Stimulated activated naive CD8-positive, alpha-beta T cell treated with anti-CD3 and anti-CD28 coated beads, Interleukin-15, amount 100 ng/mL, for 72 hours (primary cell): ENCODE measurements around the gene CGB7.
A peak's percentile ranks its signal among the peaks of the same experiment; 100 is the strongest.

Source experiments
- ATAC-seq: fragments of 150-1000 bp; cut with Tn5 transposase; 2 replicates; pipeline ENCODE4 v1.10.0; 2021; ENCODE audit warnings: mild to moderate bottlenecking, moderate library complexity
- DNase-seq, 2 donors: peaks; one replicate each; pipeline ENCODE4 v3.0.0; 2021 to 2022
- H3K27ac Mint-ChIP-seq, 2 donors: one replicate each; pipeline ENCODE4 v1.8.0; 2022; ENCODE audit warnings: mild to moderate bottlenecking in 2 of 2, mixed read lengths in 2 of 2, moderate library complexity in 2 of 2
- H3K27me3 Mint-ChIP-seq: one replicate; pipeline ENCODE4 v1.8.0; 2022; ENCODE audit warnings: mixed read lengths
- H3K4me1 Mint-ChIP-seq: one replicate; pipeline ENCODE4 v1.8.0; 2022; ENCODE audit warnings: mild to moderate bottlenecking, mixed read lengths
- H3K4me3 Mint-ChIP-seq, 2 donors: one replicate each; pipeline ENCODE4 v1.8.0; 2022; ENCODE audit warnings: mild to moderate bottlenecking in 2 of 2, mixed read lengths in 2 of 2, moderate library complexity in 1 of 2
- H3K9me3 Mint-ChIP-seq, 2 donors: one replicate each; pipeline ENCODE4 v1.8.0; 2022; ENCODE audit warnings: mixed read lengths in 2 of 2

The CGB7 gene

GRCh38 chr19:49017041-49017665 lies 40.4 kb downstream of the CGB7 start, which contains the start of gene LHB:
LHB (minus strand) TSS chr19:49017091; CDS start chr19:49017081, 10 bp downstream.
- H3K9me3 Mint-ChIP-seq, result no peaks in the 10 kb centered on the region
- peaks cover 19% of the 10 kb centered on the region for H3K27me3 Mint-ChIP-seq
- peaks cover 33% of the 10 kb centered on the region for H3K4me1 Mint-ChIP-seq
- H3K4me3 Mint-ChIP-seq, result peak within 1 kb of the TSS; percentile 79 to 84
- peak within 1 kb of the TSS in 1 of 2 donors; percentile 29 for H3K27ac Mint-ChIP-seq
- no peak for DNase-seq
- ATAC-seq, result no peak

DNA sequence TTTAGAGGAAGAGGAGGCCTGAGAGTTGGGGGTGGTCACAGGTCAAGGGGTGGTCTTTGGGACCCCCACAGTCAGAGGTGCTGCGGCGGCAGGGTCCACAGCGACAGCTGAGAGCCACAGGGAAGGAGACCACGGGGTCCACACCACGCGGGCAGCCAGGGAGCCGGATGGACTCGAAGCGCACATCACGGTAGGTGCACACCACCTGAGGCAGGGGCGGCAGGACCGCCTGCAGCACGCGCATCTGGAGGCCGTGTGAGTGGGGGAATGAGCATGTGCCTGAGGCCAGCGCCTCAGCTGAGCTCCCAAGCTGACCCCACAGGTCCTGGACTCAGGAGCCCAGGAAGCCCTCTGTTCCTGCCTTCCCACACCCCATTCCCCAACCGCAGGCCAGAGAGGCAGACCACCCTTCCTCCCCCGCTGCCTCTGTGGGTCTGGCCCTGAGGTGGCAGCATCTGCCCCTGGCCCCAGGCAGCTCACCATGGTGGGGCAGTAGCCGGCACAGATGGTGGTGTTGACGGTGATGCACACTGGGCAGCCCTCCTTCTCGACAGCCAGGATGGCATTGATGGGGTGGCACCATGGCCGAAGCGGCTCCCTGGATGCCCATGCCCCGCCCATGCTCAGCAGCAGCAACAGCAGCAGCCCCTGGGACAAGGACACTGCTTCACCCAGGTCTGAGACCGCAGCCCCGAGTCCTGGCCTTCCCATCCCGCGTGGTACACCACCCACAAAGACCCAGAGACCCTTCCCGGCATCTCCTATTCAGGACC lies 41.3 kb downstream of the CGB7 start:
- Mint-ChIP-seq H3K9me3 (no peaks in the 10 kb centered on the region), H3K27ac (no peak overlapping the region), H3K4me3 (no peak overlapping the region), H3K27me3 (peaks cover 19% of the 10 kb centered on the region), H3K4me1 (peaks cover 28% of the 10 kb centered on the region)
- no peak for ATAC-seq
- no peak for DNase-seq

- DNase-seq, result no peak
- peaks cover 12% of the 10 kb centered on the region for H3K27me3 Mint-ChIP-seq
- H3K4me3 Mint-ChIP-seq, result no peak overlapping the region
- H3K27ac Mint-ChIP-seq, result no peak overlapping the region
- no peaks in the 10 kb centered on the region for H3K9me3 Mint-ChIP-seq
- no peak for ATAC-seq
- peaks cover 17% of the 10 kb centered on the region for H3K4me1 Mint-ChIP-seq
These were observed 42.7 kb downstream of the CGB7 start for GRCh38 chr19:49014870-49015255.

DNA sequence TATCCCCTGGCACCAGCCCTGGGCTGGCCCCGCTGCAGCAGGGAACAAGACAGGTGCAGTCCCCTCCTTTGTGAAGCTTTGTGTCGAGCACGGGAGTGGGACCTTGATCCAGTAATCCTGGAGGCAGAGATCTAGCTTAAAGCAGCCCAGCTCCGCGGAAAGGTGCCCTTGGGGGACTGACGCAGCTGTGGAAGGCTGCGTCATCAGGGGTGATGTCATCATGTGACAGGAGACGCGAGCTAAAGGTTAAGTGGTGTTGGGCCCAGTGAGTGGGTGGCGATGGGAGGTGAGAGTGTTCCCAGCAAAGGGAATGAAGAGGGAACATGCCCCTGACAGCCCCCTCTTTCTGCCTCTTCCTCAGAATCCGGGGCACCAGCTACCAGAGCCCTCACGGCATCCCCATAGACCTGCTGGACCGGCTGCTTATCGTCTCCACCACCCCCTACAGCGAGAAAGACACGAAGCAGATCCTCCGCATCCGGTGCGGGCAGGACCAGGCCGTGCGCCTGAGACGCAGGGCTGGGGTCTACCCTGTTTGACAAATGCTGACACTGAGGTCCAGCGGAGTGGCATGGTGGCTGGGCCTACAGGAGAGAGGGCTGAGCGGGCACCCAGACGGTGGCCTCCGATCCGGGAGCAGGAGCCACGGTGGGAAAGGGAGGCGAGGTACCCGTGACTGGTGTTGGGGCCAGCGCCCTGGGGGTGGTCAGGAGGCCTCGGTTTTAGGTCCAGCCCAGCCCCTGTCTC lies 43.3 kb downstream of the CGB7 start:
- Mint-ChIP-seq H3K9me3 (no peaks in the 10 kb centered on the region), H3K4me1 (peaks cover 12% of the 10 kb centered on the region), H3K4me3 (no peak overlapping the region), H3K27ac (no peak overlapping the region), H3K27me3 (peaks cover 6% of the 10 kb centered on the region)
- ATAC-seq, result no peak
- DNase-seq, result no peak

DNA sequence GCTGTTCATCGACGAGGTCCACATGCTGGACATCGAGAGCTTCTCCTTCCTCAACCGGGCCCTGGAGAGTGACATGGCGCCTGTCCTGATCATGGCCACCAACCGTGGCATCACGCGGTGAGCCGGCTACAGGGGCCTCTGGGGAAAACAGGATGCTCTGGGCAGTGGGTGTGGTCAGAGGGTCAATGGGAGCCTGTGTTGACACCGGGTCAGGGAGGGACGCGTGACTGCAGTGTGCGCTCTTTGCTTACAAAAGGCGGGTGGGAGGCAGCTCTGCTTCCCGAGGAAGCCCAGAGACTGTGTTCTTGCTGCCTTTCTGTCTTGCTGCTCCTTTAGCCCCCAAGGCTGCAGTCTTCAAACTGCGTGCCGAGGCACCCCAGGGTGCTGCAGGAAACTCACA lies 46.4 kb downstream of the CGB7 start:
- Mint-ChIP-seq H3K9me3 (no peaks in the 10 kb centered on the region), H3K27me3 (no peaks in the 10 kb centered on the region), H3K4me3 (no peak overlapping the region), H3K4me1 (no peaks in the 10 kb centered on the region), H3K27ac (no peak overlapping the region)
- no peak for ATAC-seq
- DNase-seq, result no peak

DNA sequence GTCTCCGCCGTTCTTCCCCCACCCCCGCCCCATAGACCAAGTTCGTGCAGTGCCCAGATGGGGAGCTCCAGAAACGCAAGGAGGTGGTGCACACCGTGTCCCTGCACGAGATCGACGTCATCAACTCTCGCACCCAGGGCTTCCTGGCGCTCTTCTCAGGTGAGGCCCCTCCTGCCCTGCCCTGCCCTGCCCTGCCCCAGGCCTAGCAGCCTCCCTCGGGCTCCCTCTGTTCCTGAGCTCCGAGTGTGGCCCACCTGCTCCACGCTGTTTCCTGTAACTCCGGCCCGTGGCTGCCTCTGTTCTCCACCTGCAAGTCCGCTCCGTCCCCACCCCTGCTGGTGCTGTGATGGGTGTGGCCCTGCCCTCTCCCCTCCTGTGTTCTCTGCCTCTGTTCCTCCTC lies 47.1 kb downstream of the CGB7 start:
- H3K4me1 Mint-ChIP-seq, result no peaks in the 10 kb centered on the region
- ATAC-seq, result no peak

GRCh38 chr19:49009828-49010227 lies 47.7 kb downstream of the CGB7 start:
- no peak for DNase-seq
- no peak for ATAC-seq
- Mint-ChIP-seq H3K27ac (no peak overlapping the region), H3K4me3 (no peak overlapping the region), H3K27me3 (no peaks in the 10 kb centered on the region), H3K4me1 (no peaks in the 10 kb centered on the region), H3K9me3 (no peaks in the 10 kb centered on the region)

More for the DNA sequence above, 47.1 kb downstream of the CGB7 start:
- H3K27me3 Mint-ChIP-seq, result no peaks in the 10 kb centered on the region
- H3K9me3 Mint-ChIP-seq, result no peaks in the 10 kb centered on the region
- no peak overlapping the region for H3K4me3 Mint-ChIP-seq
- DNase-seq, result no peak
- H3K27ac Mint-ChIP-seq, result no peak overlapping the region

- H3K27ac Mint-ChIP-seq, result no peak overlapping the region
- no peaks in the 10 kb centered on the region for H3K27me3 Mint-ChIP-seq
- no peaks in the 10 kb centered on the region for H3K9me3 Mint-ChIP-seq
- H3K4me1 Mint-ChIP-seq, result no peaks in the 10 kb centered on the region
- ATAC-seq (no peak), DNase-seq (no peak)
- no peak overlapping the region for H3K4me3 Mint-ChIP-seq
These were observed 50.6 kb downstream of the CGB7 start for GRCh38 chr19:49006905-49007304.

GRCh38 chr19:49004964-49005614 lies 52.5 kb downstream of the CGB7 start:
- Mint-ChIP-seq H3K27ac (no peak overlapping the region), H3K4me3 (no peak overlapping the region), H3K4me1 (no peaks in the 10 kb centered on the region)

More at GRCh38 chr19:49004964-49005614, 52.5 kb downstream of the CGB7 start:
- no peak for DNase-seq
- Mint-ChIP-seq H3K27me3 (no peaks in the 10 kb centered on the region), H3K9me3 (no peaks in the 10 kb centered on the region)
- no peak for ATAC-seq
